ENCODE results near the gene HYKK. TPM values are rescaled to one million over a fixed set of nuclear protein-coding genes. Genes with fewer than 3 reads are reported as not detected.

The HYKK gene, protein sequence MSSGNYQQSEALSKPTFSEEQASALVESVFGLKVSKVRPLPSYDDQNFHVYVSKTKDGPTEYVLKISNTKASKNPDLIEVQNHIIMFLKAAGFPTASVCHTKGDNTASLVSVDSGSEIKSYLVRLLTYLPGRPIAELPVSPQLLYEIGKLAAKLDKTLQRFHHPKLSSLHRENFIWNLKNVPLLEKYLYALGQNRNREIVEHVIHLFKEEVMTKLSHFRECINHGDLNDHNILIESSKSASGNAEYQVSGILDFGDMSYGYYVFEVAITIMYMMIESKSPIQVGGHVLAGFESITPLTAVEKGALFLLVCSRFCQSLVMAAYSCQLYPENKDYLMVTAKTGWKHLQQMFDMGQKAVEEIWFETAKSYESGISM
- 1.6 and 1.8 TPM in 2 replicates for total RNA-seq

DNA sequence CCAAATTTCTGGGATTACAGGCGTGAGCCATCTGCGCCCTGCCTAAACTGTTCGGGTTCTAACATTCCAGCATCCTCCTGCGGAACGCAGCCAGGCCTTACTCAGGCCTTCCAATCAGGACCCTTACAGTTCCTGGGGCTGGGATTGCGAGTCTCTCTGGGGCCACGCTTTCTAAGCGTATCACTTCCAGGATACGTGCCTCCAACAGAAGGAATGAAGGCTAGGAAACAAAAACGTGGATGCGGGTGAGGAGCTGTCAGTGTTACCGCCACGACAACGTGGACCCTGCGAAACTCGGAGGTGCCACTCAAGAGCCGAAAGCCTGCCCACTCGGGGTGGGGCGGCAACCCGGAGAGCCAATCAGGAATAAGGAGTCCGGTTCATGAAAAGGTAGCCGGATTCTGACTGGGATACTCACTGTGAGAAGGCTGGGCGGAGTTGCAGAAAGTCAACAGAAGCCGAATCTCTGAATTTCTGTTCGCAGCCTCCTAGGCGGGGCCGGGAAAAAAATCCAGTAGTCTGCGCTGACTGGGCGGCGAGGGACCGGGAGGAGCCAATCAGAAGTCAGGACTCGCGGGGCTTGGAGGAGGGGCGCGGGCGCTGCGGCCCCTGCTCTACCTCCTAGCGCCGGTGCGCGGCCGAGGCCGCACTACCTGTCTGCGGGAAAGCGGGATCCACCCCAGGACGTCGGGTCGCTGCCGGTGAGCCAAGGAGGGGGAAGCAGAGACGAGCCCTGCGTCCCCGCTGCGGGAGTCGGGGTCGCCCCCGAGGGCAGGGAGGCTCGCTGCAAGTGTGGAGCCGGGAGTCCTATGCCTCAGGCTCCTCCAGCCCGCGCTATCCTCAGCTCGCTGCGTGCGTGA is at the start of gene HYKK:
HYKK (plus strand) TSS at position 607 of the 860 bp plus-strand sequence. CDS start 5,512 bp downstream, outside the sequence.

DNA sequence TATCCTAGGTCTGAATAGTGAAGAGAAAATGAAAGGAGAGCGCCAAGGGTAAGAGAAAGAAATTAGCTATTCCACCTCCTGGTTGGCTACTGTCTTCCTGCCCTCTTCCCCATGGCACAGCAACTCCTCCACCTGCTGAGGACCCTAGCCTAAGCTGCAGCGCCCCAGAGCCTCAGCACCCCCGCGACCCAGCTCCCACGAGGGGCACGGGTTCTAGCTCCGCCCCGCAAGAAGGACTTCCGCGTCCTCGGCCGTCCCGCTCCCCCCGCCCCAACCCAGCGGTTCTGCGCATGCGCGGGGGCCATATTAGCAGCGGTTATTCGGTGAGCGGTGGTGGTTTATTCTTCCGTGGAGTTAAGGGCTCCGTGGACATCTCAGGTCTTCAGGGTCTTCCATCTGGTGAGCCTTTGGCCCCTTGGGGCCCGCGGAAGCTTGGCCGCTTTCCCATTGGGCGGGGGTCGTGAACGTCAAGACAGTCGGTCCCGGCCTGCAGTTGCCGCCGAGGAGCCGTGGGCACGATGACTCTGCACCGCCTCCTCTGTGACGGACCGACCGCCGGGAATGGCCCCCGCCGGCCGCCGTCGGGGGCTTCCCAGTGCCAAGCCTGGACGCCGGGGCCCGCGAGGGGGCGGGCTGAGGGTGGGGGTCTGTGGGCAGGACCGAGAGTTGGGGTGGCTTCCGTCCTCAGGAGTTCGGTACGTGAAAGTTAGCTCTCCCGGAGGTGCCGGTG is 32.9 kb downstream of the HYKK start, which contains the start of gene PSMA4:
PSMA4 (plus strand) TSS at position 304 of the 730 bp plus-strand sequence. CDS start 1,484 bp downstream, outside the sequence.

DNA sequence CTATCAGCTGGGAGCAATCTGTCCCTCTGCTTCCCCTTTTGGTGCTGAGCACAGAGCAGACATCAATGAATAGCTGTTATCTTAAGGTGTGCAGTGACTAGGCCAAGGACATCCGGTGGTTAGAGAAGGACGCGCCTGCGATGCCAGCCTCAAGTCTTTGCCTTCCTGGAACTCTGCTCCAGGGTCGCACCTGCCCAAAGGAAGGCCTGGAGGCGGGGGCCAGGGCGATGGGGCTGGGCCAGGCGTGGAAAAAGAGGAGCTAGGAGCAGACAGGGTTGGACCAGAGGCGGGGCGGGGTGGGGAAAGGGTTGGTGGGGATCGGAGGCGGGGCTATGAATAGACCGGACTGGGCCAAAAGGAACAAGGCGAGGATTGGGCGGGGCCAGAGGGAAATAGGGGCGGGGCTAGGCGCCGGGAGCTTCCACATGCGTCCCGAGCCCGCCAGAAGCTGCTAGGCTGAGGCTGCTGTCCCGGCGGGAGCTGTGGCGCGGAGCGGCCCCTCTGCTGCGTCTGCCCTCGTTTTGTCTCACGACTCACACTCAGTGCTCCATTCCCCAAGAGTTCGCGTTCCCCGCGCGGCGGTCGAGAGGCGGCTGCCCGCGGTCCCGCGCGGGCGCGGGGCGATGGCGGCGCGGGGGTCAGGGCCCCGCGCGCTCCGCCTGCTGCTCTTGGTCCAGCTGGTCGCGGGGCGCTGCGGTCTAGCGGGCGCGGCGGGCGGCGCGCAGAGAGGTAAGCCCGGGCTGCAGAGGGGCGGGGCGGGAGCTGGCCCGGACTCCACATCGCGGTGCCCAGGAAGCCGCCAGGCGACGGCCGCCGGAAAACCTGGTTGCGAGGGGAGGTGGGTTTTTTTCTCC is 57.9 kb downstream of the HYKK start, which contains the start of gene CHRNA5:
CHRNA5 (plus strand) TSS at position 424 of the 854 bp plus-strand sequence; CDS start at position 624, 200 bp downstream.

Other genes with a start within 250 kb of the HYKK start
- 5.2 and 8.8 TPM in 2 replicates for gene DNAJA4, start 243.0 kb upstream of the HYKK start, total RNA-seq
- 120 and 160 TPM in 2 replicates for gene SKIC8, start 208.0 kb upstream of the HYKK start, total RNA-seq
- not detected in 2 replicates for gene CRABP1, start 167.2 kb upstream of the HYKK start, total RNA-seq
- 25.7 and 31.8 TPM in 2 replicates for gene IREB2, start 69.4 kb upstream of the HYKK start, total RNA-seq
- 439 and 498 TPM in 2 replicates for gene PSMA4, start 32.9 kb downstream of the HYKK start, total RNA-seq
- gene CHRNA5, start 57.9 kb downstream of the HYKK start, total RNA-seq: 6.1 and 9.4 TPM in 2 replicates
- not detected in 2 replicates for gene CHRNA3, start 113.4 kb downstream of the HYKK start, total RNA-seq
- gene CHRNB4, start 133.6 kb downstream of the HYKK start, total RNA-seq: not detected in 2 replicates

Data from epithelial cell of umbilical artery (primary cell).